HG02884 (cell line): ENCODE data around the gene PCDH9.
A peak's percentile ranks its signal among the peaks of the same experiment; 100 is the strongest.

Experiments used
- ATAC-seq: cut with Tn5 transposase; IDR thresholded peaks from one replicate; pipeline ENCODE4 v1.9.1; 2021; ENCODE audit warnings: mild to moderate bottlenecking, moderate library complexity; ENCODE audit not compliant: unreplicated experiment

PCDH9 gene

GRCh38 chr13:66691149-66691548 is 539.0 kb downstream of the PCDH9 start:
- ATAC-seq = no peak

GRCh38 chr13:66689628-66690027 is 540.5 kb downstream of the PCDH9 start:
- no peak for ATAC-seq

DNA sequence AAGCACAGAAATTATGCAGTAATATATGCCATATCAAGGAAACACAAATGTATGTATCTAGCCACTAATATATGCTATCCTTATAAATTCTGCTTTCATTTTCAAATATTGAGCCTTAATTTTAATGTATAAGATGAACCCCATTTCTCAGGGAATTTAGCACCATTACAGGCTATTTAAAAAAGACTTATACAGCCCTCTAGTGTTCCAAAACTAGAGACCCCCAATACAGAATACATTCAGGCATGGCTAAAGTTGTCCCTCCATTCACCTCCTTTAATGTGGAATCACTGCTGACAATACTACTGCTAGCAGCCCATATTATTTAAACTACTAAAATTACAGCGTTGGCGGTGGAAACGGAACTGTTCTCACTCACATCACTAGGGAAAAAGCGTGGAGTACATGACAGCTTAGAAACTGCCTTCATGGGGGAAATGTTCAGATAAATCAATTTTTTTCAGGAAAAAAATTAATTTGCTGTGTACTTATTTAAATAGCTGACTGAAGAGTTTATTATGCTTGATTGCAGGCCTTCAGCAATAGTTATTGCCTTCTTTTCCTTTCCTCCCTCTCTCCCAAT is 541.0 kb downstream of the PCDH9 start:
- ATAC-seq = no peak

GRCh38 chr13:66681403-66681802 is 548.7 kb downstream of the PCDH9 start:
- no peak for ATAC-seq

DNA sequence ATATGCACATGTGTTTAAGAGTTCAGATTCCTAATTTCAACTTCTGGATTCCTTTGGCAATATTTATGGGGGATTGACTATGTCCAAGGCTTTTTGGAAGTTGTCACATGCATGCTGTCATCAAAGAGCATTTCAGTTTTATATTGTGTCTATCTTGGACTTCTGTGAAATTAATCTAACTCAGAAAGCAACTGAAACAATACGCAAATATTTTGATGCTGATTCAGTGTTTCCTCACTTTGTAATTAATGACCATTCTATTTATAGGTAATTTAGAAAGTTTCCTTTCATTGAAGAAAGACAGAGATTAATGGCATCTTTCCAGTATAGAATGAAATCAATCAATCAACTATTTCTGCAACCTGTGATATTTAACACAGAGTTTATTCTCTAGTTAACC is 550.1 kb downstream of the PCDH9 start:
- no peak for ATAC-seq

- no peak for ATAC-seq
These were observed 554.5 kb downstream of the PCDH9 start for GRCh38 chr13:66675620-66676019.

- no peak for ATAC-seq
These were observed 556.7 kb downstream of the PCDH9 start for GRCh38 chr13:66673401-66673800.

DNA sequence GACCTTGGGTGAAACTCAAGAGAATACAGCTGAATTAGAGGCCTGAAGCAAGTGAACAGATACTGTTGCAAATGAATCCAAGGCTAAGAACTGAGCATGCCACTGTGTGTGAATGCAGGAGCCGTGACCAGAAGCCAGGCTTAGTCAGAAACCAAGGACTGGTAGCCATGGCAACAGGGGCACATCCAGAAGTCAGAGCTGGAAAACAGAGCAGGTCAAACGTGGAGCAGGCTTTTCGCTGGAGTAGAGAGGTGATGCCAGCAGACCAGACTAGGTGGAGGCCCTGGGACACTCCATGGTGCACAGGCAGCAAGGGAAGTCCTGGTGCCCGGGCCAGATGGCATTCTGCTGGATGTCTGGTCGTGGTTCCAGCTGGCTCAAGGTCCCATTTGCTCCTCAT is 564.1 kb downstream of the PCDH9 start:
- ATAC-seq = no peak

GRCh38 chr13:66663711-66664110 is 566.4 kb downstream of the PCDH9 start:
- ATAC-seq = no peak

GRCh38 chr13:66663206-66663605 is 566.9 kb downstream of the PCDH9 start:
- no peak for ATAC-seq

GRCh38 chr13:66661336-66661735 is 568.8 kb downstream of the PCDH9 start:
- no peak for ATAC-seq

DNA sequence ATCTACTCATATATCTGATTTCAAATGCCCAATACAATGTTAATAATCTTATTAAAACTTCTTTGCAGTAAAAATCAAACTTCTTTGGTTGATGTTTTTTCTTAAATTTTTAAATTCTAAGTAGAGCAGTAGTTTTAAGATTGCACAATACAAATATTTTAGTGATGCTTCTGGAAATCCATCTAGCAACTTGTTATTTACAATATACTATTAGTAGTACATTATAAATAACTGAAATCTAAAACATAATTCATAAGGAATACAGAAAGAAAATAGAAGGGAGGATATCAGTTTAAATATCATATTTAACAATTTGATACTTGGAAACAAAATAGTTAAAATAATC is 569.7 kb downstream of the PCDH9 start:
- no peak for ATAC-seq

DNA sequence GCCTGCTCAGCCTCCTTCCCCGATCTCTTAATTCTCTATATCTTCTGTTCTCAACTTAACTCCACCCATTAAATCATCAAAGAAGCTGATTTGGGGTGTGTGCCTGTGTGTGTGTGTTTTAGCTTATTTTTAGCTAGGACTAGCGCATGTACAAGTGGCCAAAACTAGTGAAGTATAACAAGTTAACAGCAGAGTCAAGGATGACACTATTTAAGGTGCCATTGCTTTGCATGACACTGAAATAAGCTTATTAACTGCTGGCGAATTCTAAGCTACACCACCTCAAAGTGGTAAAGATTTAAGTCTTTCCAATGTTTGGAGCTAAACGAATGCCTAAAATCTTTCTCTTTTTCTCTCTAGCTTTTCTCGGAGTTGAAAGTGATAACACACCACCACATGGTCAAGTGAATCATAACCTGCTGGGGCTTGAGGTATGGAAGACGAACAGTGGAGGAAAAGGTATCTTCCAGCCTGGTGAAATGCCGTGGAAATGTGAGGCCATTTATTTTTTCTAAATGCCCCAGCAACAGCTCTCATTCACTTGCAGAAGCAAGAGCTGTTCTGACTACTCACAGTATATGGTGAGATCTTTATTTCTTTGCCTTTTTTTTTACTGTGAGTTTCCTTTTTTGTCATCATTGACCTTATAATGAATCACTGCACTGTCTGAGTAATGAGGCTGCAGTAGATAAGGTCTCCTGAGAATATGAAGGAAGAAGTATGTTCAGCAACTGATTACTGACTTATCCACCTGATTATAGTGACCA is 570.3 kb downstream of the PCDH9 start:
- ATAC-seq = peak; percentile 71

- no peak for ATAC-seq
These were observed 570.9 kb downstream of the PCDH9 start for GRCh38 chr13:66659286-66659685.

DNA sequence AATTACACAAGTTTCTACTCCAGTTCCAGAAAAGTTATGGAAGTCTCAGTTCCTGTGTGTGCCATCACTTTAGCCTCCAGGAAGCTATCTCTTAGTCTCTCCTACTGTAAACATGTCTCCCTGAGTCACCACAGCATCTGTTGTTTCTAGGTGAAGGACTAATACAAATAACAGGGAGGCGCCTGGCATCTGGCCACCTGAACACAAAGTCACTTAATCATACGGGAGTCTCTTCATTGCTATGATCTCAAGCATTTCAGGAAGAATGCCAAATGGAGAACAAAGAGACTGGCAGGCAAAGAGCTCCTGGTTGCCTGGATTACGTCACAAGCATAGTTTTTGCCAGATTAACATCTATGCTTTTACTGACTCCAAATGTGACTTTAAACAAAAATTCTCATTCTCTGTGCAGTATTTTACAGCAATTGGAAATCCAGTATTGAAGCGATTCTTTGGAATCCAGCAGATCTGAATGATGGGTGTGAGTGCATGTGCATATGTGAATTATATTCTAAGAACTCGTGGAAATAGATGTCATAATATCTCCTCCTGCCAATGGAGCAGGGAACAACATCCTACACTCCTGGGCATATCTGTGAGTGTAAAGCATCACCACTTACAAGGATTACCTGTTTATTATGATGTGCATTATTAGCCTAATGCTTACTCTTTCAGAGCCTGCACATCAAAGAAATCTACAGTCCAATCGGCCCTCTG is 572.8 kb downstream of the PCDH9 start:
- ATAC-seq = no peak

- ATAC-seq = no peak
These were observed 574.2 kb downstream of the PCDH9 start for GRCh38 chr13:66655847-66656454.

DNA sequence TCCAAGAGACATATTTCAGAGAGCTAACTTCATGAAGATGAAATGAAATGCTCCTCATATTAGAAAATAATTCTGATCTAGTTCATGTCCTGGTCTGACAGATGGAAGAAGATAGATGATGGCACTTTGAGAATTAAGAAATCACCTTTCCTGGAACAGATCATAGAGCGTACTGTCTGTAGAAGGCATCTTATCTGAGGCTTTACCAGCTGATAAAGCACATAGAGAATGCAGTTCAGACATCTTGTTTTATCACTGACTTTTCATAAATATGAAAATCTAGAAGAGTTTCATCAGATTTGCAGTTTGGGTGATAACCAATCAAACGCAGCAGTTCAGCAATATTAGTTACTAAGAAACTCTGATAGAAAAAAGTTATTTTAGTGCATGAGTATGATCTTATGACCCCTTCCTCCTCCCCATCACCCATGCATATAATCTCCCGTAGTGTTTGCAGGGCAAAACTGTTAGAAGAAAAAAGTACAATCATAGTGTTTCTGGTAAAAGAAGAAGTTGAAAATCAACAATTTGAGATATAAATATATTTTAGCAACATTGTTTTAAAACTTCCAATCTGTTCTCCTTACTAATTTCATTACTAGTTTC is 585.2 kb downstream of the PCDH9 start:
- no peak for ATAC-seq

DNA sequence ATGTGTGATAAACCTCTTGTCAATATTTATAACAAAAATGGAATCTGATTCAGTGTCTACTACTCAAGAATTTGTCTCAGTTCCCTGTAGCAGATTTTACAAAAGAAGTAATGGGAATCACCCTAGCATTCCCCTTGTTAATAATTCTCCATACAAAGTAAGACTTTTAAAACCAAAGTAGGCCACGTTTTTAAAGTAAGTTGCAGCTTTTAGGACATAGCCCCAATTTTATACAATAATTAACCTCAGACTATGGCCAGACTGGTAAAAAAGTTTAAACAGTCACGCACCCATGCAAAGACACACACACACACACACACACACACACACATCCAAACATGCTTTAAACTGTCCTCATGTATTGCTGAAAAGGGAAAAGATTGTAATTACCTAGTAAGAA is 589.9 kb downstream of the PCDH9 start:
- ATAC-seq = no peak

GRCh38 chr13:66639044-66639443 is 591.1 kb downstream of the PCDH9 start:
- ATAC-seq = no peak

DNA sequence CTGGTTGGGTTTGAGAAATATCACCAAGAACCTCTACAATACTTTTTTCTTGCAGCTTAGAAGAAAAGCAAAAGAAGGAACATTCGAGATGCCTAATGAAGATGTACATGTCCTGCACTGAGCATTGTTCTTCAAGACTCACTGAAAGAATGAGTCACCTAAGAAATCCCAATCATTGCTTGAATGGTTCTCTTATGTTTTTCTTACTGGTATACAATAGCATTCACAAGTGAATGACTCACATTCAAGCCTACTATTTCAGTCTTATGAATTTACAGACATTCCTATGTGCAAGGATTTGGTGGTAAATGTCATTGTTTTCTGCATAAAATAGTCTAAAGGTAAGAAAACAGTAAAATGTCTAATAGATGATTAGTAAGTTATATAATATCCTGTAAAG is 594.6 kb downstream of the PCDH9 start:
- ATAC-seq = no peak

GRCh38 chr13:66634384-66634783 is 595.8 kb downstream of the PCDH9 start:
- ATAC-seq = no peak
